DMS153 treated with DMSO at 0.1 percent for 48 hours (cell line): ENCODE data around the gene TMED10.
"Not testable (repeated sequence)": the region's sequence is repeated elsewhere in the genome, so short reads cannot be mapped to it uniquely, and the experiment has no call there.

Source experiments
- DNase-seq: peaks from one replicate; lab custom pipeline; 2025; ENCODE audit not compliant: unreplicated experiment; lab: John Stamatoyannopoulos, UW

The TMED10 gene

DNA sequence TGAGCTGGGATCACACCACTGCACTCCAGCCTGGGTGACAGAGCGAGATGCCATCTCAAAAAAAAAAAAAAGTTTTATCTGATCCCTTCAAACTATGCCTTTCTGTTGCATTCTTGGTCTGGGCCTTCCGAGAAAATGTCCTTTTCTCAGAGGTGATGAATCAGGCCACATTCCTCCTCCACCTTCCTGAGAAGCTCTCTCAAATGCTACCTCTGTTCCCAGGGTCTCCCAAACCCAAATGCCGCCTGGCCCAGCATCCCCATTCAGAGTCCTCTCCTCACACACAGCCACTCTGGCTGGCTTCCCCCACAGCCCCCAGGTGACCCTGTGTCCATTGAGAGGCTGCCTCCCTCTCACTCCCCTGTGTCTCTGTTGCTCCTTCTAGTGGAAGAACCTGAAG lies 19.7 kb upstream of the TMED10 start:
- no peak for DNase-seq

DNA sequence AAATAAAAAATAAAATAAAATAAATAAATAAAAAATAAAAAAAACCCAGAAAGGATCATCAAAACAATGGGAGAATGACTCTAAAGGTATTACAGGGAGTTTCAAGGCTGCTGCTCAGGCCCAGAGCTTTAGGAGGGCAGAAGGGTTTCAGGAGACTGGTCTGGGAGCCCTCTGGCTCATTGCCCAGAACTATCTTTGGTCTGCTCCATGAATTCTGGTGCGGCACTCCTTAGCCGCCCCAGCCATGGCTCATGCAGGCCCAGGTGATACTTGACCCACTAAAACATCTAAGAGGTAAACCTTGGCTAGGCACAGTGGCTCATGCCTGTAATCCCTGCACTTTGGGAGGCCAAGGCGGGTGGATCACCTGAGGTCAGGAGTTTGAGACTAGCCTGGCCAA lies 14.7 kb upstream of the TMED10 start:
- no peak for DNase-seq

DNA sequence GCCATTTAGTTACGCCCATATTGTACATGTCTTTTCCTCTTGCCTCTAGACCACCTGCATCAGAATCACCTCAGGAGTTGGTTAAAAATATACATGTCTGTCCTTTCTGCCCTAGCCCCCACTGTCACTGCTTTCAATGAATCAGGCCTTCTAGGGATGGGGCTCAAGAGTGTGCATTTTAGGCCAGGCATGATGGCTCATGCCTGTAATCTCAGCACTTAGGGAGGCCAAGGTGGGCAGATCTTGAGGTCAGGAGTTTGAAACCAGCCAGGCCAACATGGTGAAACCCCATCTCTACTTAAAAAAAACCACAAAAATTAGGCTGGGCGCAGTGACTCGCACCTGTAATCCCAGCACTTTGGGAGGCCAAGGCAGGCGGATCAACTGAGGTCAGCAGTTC lies 13.6 kb upstream of the TMED10 start:
- DNase-seq, result no peak

DNA sequence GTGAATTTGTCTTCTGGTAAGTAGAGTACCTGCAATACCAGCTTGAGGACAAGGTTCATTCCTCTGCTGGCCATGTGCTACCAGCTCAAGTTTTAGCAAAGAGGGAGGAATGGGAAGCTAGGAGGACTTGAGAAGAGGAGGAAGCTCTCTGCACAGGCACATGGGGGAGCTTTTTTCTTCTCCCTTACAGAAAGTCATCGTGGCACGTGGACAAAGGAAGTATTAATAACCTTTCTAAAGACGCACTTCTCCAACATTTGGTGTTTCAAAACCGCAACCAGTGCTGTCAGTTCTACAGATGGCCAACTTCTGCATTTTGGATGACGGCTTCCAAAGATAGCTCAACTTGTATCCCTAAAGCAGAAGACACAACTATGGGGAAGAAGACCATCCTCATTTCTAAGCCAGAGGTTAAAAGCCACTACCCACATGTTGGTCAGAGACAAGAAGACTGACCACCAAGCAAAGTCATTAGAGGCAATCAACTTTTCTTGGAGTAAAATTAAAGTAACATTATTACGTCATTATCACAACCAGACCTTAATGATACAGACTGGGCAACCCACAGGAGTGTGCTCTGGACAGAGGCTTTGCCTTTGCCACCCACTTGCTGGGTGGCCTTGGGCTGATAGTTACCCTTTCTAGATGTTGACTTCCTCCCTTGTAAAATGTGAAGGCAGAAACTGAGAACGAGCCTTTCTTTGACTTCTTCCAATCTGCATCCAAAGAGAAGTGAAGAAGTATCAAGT lies 12.3 kb upstream of the TMED10 start:
- DNase-seq, result no peak

DNA sequence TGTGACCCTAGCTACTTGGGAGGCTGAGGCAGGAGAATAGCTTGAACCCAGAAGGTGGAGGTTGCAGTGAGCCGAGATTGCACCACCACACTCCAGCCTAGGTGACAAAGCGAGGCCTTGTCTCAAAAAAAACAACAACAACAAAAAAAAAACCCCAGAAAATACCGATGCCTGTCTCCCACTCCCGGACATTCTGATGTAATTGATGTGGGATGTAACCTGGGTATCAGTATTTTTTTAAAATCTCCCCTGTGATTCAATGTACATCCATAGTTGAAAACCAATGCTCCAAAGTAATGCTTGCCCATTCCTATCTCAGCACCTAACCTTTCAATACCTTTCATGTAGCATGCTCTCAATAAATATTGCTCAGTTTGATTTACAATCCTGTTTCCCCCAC lies 11.7 kb upstream of the TMED10 start:
- no peak for DNase-seq

DNA sequence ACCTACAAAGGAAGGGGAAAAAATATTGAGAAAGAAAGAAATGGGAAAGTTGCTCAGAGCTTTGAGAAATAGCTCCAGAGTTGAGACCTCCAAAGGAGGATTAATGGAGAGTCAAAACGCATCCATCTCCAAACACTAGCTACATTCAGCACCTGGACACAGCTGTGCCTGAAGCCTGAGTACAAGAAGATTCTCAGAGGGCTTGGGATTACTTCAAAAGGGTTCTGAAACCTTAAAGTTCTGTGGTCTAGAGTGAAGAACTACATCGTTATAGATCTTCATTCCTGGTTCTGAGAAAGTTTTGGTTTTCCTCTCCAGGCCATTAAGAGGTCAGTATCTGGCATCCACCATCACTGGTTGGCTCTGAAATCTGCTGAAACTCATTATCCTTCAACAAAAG lies 10.5 kb upstream of the TMED10 start:
- DNase-seq, result no peak

DNA sequence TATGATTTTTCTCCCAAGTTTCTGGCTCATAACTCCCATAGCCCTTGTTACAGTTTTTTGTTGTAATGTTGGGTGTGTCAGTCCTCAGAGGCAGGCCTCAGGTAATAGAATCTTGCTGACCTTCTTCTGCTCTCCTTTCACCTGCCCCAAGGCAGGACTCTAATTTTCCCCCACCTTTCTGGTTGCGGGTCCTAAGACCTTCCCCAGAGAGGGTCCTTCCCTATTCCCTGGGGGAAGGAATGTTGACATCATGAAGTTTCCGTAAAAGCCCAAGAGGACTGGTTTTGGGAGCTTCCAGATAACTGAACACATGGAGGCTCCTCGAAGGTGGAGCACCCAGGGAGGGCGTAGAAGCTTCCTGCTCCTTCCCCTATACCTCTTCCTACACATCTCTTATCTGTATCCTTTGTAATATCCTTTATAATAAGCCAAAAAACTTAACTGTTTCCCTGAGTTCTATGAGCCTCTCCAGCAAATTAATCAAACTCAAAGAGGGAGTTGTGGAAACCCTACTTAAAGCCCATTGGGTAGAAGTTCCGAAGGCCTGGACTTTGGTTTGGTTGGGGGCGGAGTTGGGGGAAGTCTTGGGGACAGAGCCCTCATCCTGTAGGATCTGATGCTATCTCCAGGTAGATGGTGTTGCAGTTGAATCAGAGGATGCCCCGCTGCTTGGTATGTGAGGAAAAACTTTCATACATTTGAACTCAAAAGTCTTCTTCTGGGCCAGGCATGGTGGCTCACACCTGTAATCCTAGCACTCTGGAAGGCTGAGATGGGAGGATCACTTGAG lies 9.0 kb upstream of the TMED10 start:
- no peak for DNase-seq

DNA sequence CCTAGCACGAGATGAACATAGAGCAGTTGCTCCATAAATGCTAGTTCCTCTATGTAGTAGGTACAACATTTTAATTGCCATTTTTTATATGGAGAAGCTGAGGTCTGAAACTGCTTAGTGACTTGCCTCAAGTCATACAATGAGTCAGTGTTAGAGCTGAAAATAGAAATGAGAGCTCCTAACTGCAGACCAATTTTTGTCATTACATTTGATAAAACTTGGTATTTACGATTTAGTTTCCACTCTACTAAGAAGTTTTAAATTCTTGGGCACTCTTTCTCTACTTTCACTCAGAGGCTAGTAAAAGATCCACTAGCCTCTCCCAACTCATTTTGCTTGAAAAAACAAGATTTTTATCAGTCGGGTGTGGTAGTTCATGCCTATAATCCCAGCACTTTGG lies 8.1 kb upstream of the TMED10 start:
- DNase-seq, result no peak

DNA sequence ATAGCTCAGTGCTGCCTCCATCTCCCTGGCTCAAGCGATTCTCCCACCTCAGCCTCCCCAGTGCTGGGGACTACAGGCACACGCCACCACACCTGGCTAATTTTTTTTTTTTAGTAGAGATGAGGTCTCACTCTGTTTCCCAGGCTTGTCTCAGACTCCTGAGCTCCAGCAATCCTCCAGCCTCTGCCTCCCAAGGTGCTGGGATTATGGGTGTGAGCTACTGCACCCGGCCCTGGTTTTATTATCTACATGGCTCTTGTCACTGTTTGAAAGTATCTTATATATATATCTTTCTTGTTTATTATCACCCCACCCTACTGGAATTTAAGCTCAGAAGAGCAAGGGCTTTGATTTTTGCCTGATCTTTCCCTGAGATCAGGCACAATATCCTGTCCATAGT lies 7.6 kb upstream of the TMED10 start:
- DNase-seq, result no peak

DNA sequence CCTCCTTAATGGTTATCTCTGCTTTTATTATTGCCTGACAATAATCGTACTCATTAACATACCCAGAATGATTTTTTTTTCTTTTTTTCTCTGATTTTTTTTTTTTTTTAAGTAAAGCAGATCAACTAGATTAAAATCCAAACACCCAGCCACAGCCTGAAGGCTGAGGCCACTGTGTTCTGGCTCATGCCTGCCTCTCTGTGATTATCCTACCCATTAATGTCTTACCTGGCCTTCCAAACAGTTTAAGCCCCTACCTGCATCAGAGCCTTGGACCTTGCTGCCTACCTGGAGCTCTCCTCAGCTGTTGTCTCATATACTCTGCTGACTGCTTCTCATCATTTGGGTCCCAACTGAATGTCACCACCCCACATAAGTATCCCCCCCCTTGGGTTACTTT lies 6.8 kb upstream of the TMED10 start:
- DNase-seq, result no peak

DNA sequence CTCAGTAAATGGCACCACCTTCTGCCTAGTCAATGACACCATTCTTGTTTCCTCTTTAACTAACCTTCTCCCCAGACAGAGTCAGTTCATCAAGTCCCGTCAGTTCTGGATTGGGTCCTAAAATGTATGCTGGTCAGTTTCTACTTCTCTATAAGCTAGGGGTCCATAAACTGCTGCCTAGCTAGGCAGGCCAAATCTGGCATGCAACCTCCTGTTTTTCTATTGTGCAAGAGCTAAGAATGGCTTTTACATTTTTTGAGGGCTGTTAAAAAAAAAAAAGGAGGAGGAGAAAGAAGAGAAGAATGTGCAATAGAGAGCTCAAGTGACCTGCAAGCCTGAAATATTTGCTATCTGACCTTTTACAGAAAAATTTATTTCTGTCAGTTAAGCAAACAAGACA lies 6.4 kb upstream of the TMED10 start:
- DNase-seq, result no peak

DNA sequence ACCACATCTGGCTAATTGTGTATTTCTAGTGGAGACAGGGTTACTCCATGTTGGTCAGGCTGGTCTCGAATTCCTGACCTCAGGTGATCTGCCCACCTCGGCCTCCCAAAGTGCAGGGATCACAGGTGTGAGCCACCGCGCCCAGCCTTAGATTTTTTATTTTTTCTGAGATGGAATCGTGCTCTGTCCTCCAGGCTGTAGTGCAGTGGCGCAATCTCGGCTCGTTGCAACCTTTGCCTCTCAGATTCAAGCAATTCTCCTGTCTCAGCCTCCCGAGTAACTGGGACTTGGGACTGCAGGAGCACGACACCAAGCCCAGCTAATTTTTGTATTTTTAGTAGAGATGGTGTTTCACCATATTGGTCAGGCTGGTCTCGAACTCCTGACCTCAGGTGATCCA lies 5.8 kb upstream of the TMED10 start:
- not testable (repeated sequence) for DNase-seq

DNA sequence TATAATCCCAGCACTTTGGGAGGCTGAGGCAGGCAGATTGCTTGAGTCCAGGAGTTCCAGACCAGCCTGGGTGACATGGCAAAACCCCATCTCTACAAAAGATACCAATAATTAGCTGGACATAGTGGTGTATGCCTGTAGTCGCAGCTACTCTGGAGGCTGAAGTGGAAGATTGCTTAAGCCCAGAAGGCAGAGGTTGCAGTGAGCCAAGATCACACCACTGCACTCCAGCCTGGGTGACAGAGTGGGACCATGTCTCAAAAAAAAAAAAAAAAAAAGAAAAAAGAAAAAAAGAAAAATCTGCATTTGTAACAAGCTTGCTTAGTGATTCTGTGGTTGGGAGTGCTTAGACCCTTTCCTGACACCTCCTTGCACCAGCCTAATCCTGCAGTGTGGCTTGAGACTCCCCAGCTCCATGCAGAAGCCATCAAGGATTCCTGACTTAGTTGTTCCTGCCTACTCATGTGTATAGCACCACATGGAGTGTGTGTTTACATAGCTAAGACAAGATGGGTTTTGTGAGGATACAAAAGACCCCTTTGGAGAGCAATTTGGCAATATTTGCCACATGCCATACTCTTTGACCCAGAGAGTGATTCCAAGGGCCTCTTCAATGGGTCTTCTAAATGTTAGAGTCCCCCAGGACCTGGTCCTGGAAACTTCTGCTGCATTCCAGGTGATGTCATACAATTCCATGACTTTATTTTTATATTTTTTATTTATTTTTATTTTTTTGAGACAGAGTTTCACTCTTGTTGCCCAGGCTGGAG lies 5.1 kb upstream of the TMED10 start:
- DNase-seq, result no peak

DNA sequence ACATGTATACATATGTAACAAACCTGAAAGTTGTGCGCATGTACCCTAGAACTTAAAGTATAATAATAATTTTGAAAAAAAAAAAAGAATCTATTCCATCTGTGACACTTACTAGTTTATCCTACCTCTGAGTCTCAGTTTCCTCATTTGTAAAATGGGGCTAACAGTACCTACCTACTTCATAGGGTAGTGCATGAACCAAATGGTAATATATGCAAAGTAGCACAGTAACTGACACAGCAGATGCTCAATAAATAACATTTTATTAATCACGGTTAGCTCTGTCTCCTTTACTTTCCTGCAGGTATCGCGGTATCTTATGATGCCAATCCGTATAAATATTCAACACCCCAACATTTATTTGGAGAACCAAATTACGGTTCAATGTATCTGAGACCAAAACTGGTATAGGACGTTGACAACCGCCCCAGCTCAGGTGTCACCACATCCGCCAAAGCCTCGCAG lies 703 bp downstream of the TMED10 start:
- DNase-seq, result no peak

DNA sequence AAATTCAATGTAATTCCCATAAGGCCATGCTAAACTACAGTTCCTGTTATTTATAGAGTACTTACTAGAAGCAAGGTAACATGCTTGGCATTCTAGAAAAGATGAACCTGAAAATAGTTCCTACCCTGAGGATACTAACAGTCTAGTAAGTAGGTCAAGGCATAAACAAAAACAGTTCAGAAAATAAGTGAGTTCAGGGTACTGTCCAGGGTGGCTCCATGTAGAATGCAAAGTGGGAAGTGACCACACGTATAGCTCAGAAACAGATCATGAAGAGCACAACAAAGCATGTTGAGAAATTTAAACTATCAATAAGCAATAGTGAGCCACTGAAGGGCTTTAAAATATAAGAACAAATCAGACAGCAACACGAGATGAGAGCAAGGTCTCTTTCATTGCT lies 2.3 kb downstream of the TMED10 start:
- DNase-seq, result no peak

DNA sequence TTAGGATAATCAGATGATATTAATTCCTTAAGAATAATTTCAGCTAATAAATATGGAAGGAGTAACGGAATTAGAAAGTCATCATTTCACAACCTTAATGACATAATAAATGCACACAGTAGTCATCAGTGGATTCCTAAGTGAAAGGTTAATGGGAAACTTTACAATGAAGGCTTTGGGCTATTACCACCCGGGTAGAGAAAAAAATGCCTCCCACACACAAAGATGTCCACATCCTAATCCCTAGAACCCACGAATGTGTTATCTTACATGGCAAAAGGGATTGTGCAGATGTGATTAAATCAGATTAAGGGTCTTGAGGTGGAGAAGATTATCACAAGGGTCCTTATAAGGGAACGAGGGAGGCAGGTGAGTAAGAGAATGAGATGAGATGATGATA lies 5.6 kb downstream of the TMED10 start:
- no peak for DNase-seq

DNA sequence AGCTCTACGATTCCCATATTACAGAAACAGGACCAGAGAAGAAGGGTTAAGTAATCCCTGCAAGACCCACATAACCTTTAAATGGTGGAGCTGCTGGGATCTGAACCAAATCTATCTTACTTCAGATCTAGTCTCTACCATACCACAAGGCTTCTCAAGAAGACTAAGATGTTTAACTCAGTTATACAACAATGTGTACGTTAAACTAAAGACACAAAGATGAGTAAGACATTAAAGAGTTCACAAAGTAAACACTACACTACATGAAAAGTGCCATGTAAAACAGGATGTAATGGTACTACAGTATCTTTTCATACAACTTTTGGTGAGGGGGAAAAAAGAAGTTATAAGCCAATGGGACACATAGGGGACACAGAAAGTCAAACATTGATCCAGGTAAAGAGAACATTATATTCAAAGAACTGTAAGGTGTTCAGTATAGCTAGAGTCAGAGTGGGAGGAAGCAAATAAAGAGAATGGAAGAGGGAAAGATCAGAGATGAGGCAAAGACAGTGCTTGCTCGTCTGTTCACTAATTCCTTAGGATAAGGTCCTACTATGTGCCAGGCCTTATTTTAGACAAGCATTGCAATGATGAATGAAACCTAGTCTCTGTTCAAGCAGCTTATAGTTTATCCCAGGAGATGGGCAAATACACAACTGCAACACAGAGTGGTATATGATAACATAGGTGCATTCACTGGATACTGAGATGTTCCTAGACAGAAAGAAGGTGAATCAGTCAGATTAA lies 7.7 kb downstream of the TMED10 start:
- DNase-seq, result no peak

DNA sequence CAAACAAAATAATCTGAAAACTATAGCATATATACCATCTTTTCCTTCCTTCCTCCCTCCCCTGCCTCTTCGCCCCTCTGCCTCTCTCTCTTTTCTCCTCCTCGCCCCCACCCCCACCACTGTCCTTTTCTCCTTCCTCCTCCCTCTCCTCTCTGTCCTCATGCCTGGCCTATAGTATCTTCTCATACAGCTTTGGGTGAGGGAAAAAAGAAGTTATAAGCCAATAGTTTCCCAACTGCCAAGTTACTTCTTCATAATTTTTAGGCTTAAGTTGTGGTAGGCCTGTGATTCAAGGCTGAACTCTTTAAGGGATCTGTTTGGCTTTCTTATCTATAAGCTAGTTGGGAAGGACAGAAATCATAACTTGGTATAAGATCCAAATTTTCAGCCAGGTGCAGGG lies 9.1 kb downstream of the TMED10 start:
- DNase-seq, result no peak

DNA sequence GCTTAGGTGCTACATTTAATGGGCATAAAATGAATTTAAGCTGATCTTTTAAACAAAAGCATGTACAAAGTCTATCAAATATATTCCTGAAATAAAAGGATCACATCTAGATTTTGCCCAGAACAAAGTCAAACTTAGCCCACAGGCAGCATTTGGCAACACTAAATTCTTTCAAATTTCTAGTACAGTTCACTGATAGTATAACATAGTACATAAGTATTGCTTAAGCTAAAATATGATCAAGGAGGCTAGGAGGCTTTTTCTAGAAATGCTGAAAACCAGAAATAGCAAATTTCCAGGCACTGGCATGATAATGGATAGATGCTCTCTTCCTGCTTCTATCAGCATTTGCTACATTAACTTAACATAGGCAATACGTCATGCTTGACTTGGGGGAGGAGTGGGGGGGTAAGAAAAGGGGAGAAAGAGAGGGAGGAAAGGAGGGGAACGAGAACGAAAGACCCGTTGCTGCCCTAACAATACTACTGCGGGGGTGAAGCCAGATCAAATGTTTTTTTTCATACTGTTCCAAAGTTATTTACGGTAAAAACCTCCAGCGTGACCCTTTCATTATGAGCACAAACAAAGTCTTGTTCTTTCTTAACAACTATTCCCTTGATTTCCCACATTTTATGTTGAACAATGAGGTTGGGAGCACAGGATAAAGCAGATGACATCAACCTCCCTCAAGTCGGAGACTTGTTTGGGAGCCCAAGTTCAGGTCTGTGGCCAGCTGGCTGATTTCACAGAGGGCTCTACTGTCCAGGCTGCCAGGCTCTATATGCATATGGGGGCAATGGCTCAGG lies 10.6 kb downstream of the TMED10 start:
- DNase-seq, result no peak

DNA sequence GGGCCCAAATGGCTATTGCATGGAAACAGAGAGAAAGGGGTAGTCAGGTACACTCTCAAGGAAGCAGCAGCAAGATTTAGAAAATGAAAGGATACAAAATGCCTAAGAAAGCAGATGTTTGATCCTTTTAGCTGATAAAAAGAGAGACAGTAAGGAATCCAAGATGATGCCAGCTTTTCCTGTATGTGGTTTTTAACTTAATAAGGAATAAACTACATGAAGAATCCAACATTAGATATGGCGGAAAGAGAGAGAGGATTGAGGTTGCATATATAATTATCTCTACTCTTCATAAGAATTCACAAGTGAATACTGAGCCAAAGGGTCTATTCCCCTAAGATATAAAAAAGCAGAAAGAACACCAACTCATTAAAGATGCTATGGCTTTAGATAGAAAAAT lies 11.6 kb downstream of the TMED10 start:
- DNase-seq, result no peak
